Pons (tissue), 1 donor: Measurements from ENCODE around the gene SCIN.
A peak's percentile ranks its signal among the peaks of the same experiment; 100 is the strongest.
"Not testable (repeated sequence)": the region's sequence is repeated elsewhere in the genome, so short reads cannot be mapped to it uniquely, and the experiment has no call there.

Source experiments
- DNase-seq: peaks from one replicate; pipeline ENCODE4 v3.0.0-alpha.2; 2016; ENCODE audit warnings: low spot score

SCIN gene

DNA sequence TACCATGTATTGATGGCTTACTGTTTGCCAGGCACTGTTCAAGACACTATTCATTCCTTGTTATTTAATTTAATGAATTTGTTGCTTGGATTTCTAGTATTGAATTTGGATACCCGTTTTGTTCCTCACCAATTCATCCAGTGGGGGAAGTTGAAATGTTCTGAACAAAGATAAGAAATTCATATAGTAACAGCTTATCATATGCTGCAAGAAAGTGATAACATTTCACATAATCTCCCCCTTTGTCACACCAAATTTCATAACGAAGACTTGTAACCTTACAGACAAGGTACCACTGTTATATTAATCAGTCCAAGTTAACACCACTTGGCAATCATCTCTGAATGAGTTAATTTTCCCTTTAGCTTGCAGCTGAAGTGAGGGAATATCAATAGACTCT, 42.1 kb downstream of the SCIN start:
- DNase-seq = no peak

DNA sequence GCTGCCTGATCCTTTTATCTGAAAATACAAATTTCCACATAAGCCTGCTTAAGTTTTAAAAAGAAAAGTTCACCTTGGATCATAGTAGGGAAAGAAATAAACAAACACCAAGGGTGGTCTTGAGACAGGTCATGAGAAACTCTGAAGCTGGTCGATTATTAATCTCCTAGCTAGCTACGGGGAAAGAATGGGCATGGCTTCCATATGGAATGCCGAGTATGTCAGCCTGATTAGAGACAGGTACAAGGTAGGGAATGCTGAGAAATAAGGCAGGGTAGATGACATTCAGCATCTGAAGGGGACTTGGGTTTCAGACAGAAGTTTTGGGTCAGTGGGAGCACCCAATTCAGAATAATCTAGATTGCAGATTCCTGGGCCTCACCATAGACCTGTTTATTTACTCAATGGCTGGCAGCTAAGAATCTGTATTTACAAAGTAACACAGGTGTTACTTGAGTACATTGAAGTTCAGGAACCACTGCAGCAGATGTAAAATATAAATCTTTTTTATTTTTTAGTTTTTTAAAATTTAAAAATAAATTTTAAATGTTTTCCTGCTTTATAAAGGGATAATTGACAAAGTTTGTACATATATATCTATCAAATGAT, 49.0 kb downstream of the SCIN start:
- no peak for DNase-seq

DNA sequence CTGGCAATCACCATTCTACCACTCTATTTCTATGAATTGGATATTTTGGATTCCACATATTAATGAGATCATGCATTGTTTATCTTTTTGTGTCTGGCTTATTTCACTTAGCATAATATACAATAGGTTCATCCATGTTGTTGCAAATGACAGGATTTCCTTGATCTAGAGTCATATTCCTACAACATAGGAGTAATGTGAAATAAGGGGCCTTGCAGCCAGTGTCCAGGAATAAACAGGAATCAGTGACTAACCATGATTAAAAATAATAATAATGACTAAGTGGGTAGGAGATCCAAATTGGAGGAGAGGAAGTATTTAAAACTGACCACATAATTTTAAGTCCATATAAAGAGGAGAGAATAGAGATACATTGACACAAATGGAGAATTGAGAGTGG, 49.9 kb downstream of the SCIN start:
- DNase-seq = no peak

DNA sequence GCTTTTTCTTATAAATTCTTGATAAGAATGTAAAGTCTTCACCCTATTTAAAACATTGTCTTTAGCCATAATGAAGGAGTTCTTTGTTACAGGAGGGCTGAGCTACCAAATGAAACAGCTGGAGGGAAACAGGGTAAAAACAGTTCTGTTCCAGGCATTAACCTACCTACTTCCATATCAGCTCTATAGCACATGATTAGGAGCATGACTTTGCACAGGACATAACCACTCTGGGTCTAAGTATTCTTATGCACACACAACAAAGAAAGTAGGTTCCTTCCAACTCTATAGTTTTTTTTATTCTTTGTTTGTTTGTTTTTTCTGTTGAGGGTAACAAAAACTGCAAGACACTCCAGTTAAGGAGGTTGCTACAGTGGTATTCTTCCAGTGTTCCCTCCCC, 52.7 kb downstream of the SCIN start:
- no peak for DNase-seq

DNA sequence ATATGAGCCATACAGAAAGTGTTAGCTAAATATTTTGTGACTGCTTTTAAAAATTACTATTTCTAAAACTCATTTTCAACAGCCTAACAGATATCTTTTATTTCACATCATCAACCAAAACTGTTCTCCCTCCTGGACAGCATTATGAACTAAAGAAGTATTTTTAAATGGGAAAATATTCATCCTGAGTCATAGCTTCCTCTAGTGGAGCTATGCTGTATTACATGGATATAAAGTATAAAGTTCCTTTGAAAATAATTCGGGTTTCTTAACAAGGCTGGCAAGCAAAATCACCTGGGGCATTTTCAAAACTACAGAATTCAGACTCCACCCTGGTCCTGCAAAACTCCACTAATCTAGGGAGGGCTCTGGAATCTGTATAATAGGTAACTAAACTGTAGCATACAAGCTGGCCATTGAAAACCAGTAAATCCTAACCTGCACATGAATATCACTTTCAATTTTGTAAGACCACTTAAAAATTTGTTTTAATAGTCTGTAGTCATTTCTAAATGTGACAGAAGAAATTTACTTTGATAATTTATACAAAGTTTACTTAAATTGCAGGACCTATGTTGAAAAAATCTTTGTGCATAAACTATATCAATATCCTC, 53.5 kb downstream of the SCIN start:
- peak; percentile 40 for DNase-seq

DNA sequence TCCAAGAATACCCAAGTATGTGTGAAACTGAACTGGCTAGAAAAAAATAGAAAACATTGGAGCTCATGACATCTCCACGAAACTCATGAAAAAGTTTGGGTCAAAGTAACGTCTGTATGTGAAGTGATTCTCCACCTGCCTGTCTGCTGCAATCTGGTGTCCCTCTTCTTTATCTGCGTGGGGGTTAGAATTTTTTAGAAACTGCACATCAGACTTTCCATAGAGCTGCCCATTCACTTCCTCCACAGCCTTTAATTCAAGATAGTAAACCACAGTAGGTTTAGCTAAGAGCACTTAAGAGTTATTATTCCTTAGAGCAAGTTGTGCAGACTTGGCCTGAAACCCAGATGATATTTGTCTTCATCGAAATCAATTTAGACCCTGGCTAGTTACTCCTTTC, 55.3 kb downstream of the SCIN start:
- DNase-seq = no peak

DNA sequence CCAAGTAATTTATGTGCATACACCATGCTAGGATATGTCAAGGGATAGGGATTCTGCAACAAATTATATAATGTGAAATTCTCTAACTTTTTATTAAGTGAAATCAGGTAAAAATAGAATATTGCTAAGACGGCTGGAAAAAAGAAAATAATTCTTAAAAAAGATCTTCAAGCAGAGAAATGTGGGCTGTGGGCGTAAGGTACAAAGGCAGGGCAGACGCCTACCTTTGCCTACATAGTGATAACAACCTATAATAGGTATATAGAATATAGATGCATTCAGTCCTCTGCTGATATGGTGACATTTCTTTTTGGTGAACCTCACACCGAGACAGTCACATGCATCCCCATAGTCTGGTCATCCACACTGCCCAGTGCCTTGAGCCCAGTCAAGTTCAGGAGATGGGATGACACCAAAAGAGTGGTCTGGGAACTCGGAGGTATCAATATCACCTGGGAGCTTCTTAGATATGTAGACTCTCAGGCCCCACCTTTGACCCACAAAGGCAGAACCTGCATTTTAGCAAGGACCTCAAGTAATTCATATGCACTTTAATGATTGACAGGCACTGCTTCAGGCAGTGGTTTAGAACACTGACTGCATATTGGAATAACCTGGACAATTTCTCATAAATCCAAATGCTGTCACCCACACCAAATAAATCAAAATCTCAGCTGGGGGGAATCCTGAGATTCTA, 59.4 kb downstream of the SCIN start:
- DNase-seq = no peak

DNA sequence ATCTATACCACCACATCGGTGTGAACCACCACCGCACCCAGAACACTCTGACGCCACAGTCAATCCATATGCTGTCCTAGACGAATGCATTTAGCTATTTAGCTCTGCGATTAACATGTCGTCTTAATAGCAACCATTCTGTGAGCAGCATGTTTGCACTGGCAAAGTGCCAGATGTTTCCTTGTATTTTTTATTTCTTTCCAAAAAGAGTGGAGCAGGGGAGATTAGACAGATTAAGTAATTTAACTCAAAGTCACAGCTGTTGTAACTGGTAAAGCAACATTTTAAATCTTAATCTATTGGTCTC, 59.9 kb downstream of the SCIN start:
- DNase-seq = no peak

DNA sequence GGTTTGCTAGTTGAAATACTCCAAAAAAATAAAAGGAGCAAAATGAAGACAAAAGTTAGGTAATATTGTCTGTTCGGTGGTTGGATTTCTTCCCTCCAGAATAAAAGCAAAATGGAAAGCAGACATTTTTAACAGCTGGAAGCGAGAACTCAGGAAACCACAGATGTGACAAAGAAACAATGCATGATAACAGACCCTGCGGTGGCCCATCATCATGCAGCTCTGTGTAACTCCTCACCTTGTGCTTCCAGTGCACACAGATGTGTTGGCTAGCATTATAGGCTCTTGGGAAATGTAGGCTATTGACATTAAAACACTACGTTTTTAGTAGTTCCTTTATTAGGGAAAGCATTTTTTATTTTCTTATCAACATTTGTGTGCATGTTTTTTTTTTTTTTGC, 63.1 kb downstream of the SCIN start:
- DNase-seq = no peak

DNA sequence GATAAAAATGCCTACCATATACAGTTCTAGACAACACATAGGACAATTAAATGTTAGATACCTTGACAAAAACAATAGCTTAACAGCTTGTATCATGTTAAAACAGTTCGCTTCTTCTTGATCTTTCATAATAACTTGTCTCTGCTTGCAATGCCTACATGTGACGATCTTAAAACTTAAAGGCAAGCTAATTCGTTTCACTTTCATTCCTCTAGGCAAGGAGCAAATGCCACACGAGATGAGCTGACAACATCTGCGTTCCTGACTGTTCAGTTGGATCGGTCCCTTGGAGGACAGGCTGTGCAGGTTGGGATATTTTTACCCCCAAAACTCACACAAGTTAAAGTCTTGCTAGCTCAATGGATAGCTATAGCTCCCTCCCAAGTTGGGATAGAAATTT, 65.3 kb downstream of the SCIN start:
- peak; percentile 20 for DNase-seq

DNA sequence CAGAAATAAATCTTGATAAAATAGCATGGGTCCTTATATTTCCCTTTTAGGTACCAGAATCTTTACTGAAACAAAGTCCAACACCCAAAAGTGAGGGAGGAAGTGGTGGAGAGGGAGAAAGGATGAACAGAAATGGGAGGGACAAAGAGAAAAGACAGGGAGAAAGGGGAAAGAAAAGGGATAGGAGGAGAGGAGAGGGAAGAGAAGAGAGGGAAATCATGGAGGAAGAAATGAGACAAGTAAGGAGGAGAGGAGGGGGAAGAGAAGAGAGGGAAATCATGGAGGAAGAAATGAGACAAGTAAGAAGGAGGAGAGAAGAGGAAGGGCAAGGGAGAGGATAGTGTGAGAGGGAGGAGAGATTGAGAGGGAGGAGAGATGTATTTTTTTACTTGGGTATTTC, 66.8 kb downstream of the SCIN start:
- DNase-seq = no peak

DNA sequence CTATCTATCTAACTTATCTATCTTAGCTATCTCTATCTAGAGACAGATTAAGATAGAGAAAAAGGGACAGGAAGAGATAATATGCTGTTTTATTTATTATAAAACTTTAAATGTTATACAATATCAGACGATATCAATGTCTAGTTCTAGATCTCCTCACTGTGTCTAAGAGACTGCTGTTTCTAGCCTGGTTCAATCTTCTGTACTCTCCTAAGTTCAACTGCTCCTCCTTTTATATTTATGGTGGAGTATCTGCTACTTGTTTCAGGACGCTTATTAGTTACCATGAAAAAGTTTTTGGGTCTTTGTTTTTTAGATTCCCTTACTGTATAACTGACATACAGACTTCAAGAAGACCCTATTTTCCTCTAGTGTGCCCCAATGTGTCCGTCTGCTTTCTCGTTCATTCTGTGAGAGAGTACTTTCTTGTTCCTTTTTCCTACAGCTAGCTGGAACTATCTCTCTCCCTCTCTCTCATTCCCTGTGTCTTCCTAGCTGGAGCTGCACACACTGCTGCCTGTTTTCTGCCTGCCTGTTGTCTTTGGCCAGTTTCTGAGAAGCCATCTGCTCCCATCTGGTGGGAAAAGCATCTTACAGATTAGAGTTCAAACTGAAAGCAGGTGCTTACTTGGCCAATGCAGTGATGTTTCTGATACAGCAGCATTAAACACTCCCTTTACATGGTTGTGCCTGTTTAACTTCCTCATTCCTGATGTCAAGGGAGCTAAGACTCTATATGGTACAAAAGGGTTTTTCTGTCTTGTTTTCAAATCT, 67.5 kb downstream of the SCIN start:
- DNase-seq = peak; percentile 57

DNA sequence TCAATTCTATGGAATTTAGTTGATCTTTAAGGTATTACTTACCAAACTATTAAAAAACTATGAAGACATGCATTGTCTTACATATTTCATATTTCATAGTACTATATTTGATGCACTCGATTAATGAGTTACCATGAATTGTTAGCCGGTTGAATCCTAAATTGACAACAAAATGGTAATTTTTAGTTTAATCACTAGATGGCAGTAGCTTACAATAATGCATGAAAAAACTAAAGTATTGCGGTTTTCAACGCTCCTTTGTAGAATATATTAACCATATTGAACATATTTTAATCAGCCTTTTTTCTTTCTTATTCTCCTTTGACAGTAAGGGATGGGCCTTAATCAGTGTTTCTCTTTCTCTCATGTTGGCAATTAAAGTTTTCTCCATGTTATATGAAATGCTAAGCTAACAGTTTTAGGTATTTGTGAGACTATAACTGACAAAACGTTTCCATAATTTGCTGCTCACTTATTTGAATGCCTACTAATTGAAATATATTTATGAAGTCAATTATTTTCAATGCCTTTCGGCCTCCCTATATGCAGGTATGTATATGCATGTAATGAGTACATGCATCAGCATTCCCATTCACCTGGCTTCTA, 68.4 kb downstream of the SCIN start:
- peak; percentile 54 for DNase-seq

DNA sequence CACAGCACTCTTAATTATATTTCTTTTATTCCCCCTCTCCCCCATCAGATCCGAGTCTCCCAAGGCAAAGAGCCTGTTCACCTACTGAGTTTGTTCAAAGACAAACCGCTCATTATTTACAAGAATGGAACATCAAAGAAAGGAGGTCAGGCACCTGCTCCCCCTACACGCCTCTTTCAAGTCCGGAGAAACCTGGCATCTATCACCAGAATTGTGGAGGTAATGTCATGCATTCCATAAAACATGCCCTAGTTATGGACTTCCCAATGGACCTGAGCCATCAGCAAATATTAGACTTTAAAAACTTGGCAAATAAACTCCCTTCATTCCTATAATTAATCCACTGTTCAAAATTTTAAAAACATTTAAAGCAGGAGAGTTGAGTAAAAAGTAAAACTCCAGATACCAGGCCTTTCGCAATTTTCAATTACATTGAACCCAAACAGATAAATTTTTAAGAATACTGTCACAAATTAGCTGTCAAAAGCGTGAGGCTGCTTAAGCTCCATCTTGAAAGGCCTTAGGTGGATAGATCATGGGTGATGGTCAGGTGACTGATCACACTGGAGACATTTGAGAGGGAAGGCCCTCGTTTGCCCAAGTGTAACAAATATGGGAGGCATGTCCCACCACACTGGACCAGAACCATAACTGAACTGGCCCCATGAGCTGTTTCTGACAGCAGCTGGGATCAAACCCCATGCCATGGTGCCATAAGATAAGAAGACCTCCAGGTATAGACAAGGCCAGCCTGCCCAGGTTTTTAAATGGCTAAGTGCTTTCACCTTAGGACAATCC, 70.0 kb downstream of the SCIN start:
- DNase-seq = no peak

DNA sequence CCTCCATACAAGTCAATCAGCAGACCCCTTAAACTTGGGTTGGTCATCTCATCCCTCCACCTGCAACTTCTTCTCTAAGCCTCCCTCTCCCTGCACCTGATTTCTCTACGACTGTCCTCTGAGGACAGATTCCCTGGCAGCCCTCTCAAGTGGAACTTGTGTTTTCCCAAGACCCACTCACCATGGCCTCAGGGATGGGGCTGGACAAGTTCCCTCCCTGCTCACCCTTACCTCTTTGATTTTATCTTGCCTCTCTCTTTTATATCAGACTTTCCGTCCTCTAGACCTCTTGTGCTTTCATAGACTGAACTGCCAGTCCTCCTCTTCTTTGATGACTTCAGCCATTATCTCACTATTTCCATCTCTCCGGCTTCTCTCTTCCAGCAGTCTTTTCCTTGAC, 70.7 kb downstream of the SCIN start:
- no peak for DNase-seq

DNA sequence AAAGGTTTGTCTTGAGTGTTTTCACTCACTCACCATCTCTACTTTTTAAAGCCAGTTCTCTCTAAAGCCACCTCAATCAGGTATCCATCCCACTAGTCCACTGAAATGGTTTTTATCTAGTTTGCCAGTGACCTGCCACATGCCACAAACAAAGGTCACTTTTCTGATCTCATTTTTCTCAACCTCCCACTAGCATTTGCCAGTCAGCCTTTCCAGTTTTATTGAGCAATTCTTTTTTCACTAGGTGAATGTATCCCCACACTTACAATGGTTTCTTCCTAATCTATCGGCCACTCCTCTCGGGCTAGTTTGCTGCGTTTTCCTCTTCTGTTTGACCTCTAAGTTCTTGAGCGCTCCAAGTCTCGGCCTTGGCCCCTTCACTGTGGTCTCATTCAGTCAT, 72.0 kb downstream of the SCIN start:
- no peak for DNase-seq

DNA sequence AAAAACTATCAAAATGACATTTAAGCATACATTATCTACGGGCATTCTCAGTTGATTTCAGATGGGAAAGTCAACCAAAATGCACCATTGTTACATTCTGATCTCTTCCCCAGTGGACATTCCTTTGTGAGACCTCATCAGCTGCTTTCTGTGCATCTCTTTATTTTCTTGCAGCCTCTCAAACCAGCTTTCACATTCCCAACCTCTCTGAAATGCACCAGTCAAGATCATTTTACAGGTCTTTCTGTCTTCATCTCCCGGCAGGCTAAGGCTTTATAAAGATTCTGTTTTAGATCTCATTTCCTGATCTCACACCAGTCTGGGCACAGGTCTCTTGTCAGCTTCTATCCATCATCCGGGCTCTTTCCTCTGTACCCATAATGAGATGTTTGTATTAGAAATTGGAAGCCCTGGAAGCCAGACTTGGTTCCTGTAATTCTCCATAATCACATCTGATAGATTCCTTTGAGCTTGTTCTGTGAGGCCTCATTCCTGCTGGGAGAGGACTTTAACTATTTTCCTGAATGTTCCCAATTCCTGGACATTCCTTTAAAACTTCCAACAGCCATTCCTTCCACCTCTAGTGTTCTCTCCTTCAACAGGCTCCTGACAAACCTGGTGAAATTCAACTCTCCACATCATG, 72.6 kb downstream of the SCIN start:
- DNase-seq = no peak

DNA sequence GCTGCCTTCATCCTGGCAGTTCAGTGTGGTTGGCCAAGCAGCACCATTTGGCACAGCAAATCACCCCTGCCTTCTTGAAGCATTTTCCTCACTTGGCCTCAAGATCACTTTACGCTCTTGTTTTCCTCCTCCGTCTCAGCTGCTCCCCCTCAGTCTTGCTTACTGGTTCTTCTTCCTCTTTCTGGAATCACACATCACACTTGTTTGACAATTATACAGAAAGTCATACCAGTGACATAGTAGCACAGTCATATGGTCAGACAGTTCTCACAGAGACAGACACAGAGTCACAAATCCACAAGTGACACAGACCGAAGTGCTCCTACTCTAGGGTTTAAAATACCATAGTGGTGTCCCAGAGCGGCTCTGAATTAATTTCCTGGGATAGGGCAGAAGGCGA, 73.1 kb downstream of the SCIN start:
- DNase-seq = peak; percentile 21

DNA sequence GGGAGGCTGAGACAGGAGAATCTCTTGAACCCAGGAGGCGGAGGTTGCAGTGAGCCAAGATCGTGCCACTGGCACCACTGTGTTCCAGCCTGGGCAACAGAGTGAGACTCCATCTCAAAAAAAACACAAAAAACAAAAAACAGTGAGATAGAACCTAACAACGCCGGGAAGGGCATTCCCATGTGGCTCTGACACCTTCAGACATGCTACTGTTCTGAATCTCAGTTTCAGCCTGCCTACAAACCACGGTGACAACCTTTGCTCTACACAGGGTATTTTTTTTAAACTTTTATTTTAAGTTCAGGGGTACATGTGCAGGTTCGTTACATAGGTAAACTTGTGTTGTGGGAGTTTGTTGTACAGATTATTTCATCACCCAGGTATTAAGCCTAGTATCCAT, 74.7 kb downstream of the SCIN start:
- DNase-seq = not testable (repeated sequence)

DNA sequence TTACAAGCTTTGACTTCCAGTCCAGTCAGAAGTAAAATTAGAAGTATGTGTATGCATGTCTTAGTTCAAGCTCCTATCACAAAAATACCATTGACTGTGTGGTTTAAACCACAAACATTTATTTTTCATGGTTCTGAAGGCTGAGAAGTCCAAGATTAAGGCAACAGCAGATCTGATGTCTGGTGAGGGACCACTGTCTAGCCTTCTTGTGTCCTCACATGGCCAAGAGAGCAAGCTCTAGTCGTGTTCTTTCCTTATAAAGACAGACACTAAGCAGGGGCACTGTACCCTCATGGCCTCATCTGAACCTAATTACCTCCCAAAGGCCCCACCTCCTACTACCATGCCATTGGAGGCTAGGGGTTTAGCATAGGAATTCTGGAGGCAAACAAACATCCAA, 75.6 kb downstream of the SCIN start:
- DNase-seq = no peak
